GM18526 (cell line): ENCODE data around the gene AGRN.
A peak's percentile ranks its signal among the peaks of the same experiment; 100 is the strongest.

Source experiments
- POLR2A ChIP-seq: IDR thresholded peaks from 3 replicates; pipeline ENCODE4 v1.6.1; 2011; ENCODE audit not compliant: insufficient read length; ENCODE audit errors: extremely low read depth

Gene AGRN

GRCh38 chr1:995665-996633, 24.0 kb upstream of the AGRN start:
- TF ChIP-seq POLR2A: no peak

- TF ChIP-seq POLR2A: no peak
Measured at GRCh38 chr1:996851-997712, 22.8 kb upstream of the AGRN start.

GRCh38 chr1:997713-997992, 22.3 kb upstream of the AGRN start:
- TF ChIP-seq POLR2A: no peak

- TF ChIP-seq POLR2A: no peak
Measured at GRCh38 chr1:997993-998744, 21.8 kb upstream of the AGRN start.

- TF ChIP-seq POLR2A: no peak
Measured at GRCh38 chr1:998745-998994, 21.2 kb upstream of the AGRN start.

GRCh38 chr1:998995-999724, 20.8 kb upstream of the AGRN start:
- TF ChIP-seq POLR2A: no peak

- peak; percentile 33 for TF ChIP-seq POLR2A
Measured at GRCh38 chr1:999725-1000356, 20.1 kb upstream of the AGRN start, which contains the start of gene HES4. Gene HES4 (minus strand): TSS chr1:1000097. CDS start chr1:999973, 124 bp downstream.

GRCh38 chr1:1000357-1001056, 19.4 kb upstream of the AGRN start:
- no peak for TF ChIP-seq POLR2A

- no peak for TF ChIP-seq POLR2A
Measured at GRCh38 chr1:1001057-1001783, 18.7 kb upstream of the AGRN start.

GRCh38 chr1:1003618-1004419, 16.1 kb upstream of the AGRN start:
- no peak for TF ChIP-seq POLR2A

GRCh38 chr1:1004420-1004779, 15.5 kb upstream of the AGRN start:
- no peak for TF ChIP-seq POLR2A
